Tibial artery (tissue), 4 donors: ENCODE measurements around the gene AMIGO1.

Experiments used
- DNase-seq, 2 donors: peaks; one replicate each; pipeline ENCODE4 v3.0.0-alpha.2; 2019
- H3K27ac ChIP-seq, 2 donors: fragments of 200-600 bp; sonication (generic) in 1 of 2; 1 replicate in 1 of 2; 2 replicates in 1 of 2; pipeline ENCODE4 v1.5.1; 2018 to 2019; ENCODE audit warnings: mild to moderate bottlenecking in 1 of 2
- H3K27me3 ChIP-seq, 2 donors: fragments of 200-600 bp; sonication (generic) in 1 of 2; one replicate each; pipeline versions ENCODE4 v1.5.1 to v1.6.0; 2016 to 2019
- H3K36me3 ChIP-seq, 3 donors: fragments of 200-600 bp; sonication (generic) in 2 of 3; one replicate each; pipeline ENCODE4 v1.5.1; 2016 to 2019; ENCODE audit warnings: mild to moderate bottlenecking in 2 of 3
- H3K4me1 ChIP-seq, 4 donors: fragments of 200-600 bp; sonication (generic) in 2 of 4; 1 replicate in 3 of 4; 2 replicates in 1 of 4; pipeline ENCODE4 v1.5.1; 2016 to 2019
- H3K4me3 ChIP-seq, 2 donors: fragments of 200-600 bp; sonication (generic) in 1 of 2; 1 replicate in 1 of 2; 2 replicates in 1 of 2; pipeline ENCODE4 v1.5.1; 2018 to 2019; ENCODE audit warnings: mild to moderate bottlenecking in 2 of 2
- H3K9me3 ChIP-seq, 3 donors: fragments of 200-600 bp; sonication (generic) in 1 of 3; one replicate each; pipeline ENCODE4 v1.5.1; 2016 to 2019
- CTCF ChIP-seq, 2 experiments: fragments of 200-600 bp in 1 of 2; fragments of 450-650 bp in 1 of 2; IDR thresholded peaks; one replicate each; pipeline ENCODE4 v1.5.1; 2017 to 2019; ENCODE audit warnings: antibody characterized with exemption in 2 of 2, mild to moderate bottlenecking in 1 of 2, moderate library complexity in 1 of 2
- intact Hi-C: fragments of 100-400 bp; cut with DNase I; formaldehyde crosslinking; loops from one replicate; pipeline ENCODE4 v1.15.0; 2023; ENCODE audit warnings: low total_unique reads

The AMIGO1 gene

GRCh38 chr1:109495738-109496137 lies 13.8 kb downstream of the AMIGO1 start:
- Histone ChIP-seq H3K27me3 (no peaks in the 10 kb centered on the region), H3K4me3 (no peak overlapping the region), H3K4me1 (peaks cover 0 to 59% (median 37%) of the 10 kb centered on the region in 4 donors), H3K27ac (no peak overlapping the region), H3K9me3 (no peaks in the 10 kb centered on the region), H3K36me3 (peaks cover 0 to 39% (median 22%) of the 10 kb centered on the region in 3 donors)
- intact Hi-C loops = no loop called here
- DNase-seq = no peak
- no peak for TF ChIP-seq CTCF (IDR thresholded peaks at IDR 0.05)

GRCh38 chr1:109493805-109494539 lies 15.6 kb downstream of the AMIGO1 start, which contains the start of gene CYB561D1:
Gene CYB561D1 (plus strand): TSS chr1:109494094. CDS start chr1:109494140, 46 bp downstream.
- intact Hi-C loops = no loop called here
- H3K9me3 ChIP-seq = no peaks in the 10 kb centered on the region
- H3K4me1 ChIP-seq = peaks cover 0 to 42% (median 26%) of the 10 kb centered on the region in 4 donors
- TF ChIP-seq CTCF (IDR thresholded peaks at IDR 0.05) = peak; percentile 94 to 98
- DNase-seq = peak; percentile 85 to 92
- H3K4me3 ChIP-seq = peak within 1 kb of the TSS; percentile 78 to 89
- H3K27me3 ChIP-seq = no peaks in the 10 kb centered on the region
- H3K36me3 ChIP-seq = peaks cover 0 to 45% (median 24%) of the 10 kb centered on the region in 3 donors
- H3K27ac ChIP-seq = peak within 1 kb of the TSS; percentile 71 to 87

GRCh38 chr1:109493227-109493626 lies 16.3 kb downstream of the AMIGO1 start:
- peaks cover 0 to 35% (median 24%) of the 10 kb centered on the region in 4 donors for H3K4me1 ChIP-seq
- intact Hi-C loops = no loop called here
- H3K4me3 ChIP-seq = peak overlapping the region; percentile 78 to 89
- H3K27me3 ChIP-seq = no peaks in the 10 kb centered on the region
- H3K27ac ChIP-seq = peak overlapping the region; percentile 71 to 87
- H3K9me3 ChIP-seq = no peaks in the 10 kb centered on the region
- DNase-seq = no peak
- H3K36me3 ChIP-seq = peaks cover 0 to 50% (median 27%) of the 10 kb centered on the region in 3 donors
- TF ChIP-seq CTCF (IDR thresholded peaks at IDR 0.05) = no peak

GRCh38 chr1:109492779-109493178 lies 16.7 kb downstream of the AMIGO1 start:
- Histone ChIP-seq H3K4me1 (peaks cover 0 to 34% (median 21%) of the 10 kb centered on the region in 4 donors), H3K27ac (peak overlapping the region; percentile 71 to 87), H3K4me3 (no peak overlapping the region), H3K9me3 (no peaks in the 10 kb centered on the region), H3K36me3 (peaks cover 0 to 50% (median 27%) of the 10 kb centered on the region in 3 donors), H3K27me3 (no peaks in the 10 kb centered on the region)
- no peak for TF ChIP-seq CTCF (IDR thresholded peaks at IDR 0.05)
- no peak for DNase-seq
- intact Hi-C loops = no loop called here

GRCh38 chr1:109491372-109491771 lies 18.2 kb downstream of the AMIGO1 start:
- Histone ChIP-seq H3K36me3 (peaks cover 0 to 46% (median 17%) of the 10 kb centered on the region in 3 donors), H3K27ac (no peak overlapping the region), H3K27me3 (no peaks in the 10 kb centered on the region), H3K4me1 (peaks cover 0 to 24% (median 17%) of the 10 kb centered on the region in 4 donors), H3K9me3 (no peaks in the 10 kb centered on the region), H3K4me3 (no peak overlapping the region)
- no peak for TF ChIP-seq CTCF (IDR thresholded peaks at IDR 0.05)
- intact Hi-C loops = loop anchor here (2.0 kb wide), 1 partner anchor 41 kb away; no protein-coding TSS in a partner anchor
- no peak for DNase-seq
